HG03196 (cell line): Measurements from ENCODE around the gene ALAD.
"Not testable (repeated sequence)": the region's sequence is repeated elsewhere in the genome, so short reads cannot be mapped to it uniquely, and the experiment has no call there.

Experiments
- ATAC-seq: cut with Tn5 transposase; IDR thresholded peaks from one replicate; pipeline ENCODE4 v1.9.1; 2021; ENCODE audit not compliant: unreplicated experiment

Gene ALAD

DNA sequence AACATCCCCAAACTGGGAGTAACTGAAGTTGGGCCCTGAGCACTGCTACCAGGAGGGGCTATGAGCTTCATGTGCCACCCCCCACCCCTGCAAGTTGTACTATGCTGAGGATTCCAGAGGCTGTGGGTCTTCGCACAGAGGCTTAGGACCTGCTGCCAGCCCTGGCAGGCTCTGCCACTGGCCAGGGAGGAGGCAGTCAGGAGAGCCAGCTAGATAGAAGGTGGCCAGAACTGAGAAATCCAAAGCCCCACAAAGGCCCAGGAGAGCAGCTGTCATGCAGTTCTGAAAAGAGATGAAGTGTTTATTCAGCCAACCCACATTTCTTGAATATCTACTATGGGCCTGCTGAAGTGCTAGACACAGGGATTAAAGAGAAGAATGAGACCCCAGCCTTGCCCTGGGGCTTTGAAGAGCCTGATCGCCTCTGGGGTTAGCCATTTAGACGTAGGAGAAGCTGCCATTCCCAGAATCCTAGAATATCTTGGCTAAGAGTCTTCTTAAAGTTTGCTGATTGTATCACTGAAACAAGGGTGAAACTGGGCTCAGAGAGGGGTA lies 1.4 kb downstream of the ALAD start:
- no peak for ATAC-seq

DNA sequence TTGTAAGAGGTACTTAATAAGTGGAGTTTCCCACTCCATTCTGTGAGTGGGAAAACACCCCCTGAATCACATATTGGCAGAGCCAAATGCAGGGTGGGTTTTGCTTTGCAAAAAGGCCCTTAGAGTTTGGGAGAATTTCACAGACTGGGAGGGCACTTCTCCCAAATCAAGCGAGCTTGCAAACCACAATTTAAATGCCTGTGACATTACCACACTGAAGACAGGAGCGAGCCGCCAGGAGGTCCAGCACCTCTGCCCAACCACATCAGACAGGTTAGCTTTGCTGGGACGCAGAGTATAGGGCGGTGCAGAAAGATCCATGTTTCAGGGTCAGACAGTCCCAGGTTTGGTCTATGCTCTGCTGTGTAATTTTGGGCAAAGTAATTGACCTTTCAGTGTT lies 2.3 kb downstream of the ALAD start:
- ATAC-seq, result no peak

DNA sequence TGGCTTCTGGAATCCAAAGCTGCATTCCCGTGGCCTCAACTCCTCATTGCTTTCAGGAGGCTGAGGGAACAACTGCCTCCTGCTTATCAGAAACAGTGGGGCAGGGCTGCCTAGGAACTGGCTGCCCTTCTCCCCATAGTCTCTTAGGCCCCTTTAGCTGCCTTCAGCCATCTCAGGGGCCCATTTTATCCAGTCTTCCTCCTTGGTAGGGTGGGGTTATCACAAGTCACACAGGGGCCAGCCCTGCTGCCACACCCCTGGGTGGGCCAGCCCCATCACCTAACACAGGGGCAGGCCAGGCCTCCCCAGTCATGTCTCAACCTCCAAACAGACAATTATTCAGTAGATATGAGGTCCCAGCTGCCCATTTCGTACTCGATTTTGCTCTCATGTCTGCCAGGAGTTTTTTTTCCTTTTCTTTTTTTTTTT lies 3.9 kb downstream of the ALAD start:
- no peak for ATAC-seq

DNA sequence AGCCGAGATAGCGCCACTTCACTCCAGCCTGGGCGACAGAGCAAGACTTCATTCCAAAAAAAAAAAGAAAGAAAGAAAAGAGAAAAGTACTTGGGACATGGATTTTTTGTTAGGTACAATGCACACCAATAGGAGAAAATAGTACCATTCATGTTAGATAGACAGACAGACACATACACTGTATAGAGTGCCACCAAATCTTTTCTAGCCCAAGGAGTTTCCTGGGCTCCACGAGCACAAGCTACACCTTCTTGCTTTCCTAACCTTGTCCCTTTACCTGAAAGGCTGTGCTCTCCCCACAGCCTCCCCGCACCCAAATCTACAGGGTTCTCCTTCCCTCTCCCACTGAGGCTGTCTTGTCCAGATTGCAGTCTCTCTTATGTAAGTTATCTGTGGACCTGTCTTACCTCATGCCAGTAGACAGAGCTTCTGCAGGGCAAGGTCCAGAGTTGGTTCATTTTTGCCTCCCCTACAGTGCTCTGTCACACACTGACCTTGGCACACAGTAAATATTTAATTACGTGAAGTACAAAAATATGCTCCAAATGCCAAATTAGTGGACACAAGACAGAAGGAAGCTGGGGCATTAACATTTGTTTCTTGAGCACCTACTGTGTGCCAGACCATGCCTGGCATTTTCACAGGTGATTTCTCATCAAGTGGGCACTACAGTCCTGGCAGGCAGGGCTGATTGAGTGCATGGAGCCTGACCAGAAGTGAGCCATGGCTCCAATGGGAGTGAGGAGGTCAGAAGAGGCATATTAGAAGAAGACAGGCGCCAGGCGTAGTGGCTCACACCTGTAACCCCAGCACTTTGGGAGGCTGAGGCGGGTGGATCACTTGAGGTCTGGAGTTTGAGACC lies 5.9 kb downstream of the ALAD start:
- ATAC-seq, result no peak

DNA sequence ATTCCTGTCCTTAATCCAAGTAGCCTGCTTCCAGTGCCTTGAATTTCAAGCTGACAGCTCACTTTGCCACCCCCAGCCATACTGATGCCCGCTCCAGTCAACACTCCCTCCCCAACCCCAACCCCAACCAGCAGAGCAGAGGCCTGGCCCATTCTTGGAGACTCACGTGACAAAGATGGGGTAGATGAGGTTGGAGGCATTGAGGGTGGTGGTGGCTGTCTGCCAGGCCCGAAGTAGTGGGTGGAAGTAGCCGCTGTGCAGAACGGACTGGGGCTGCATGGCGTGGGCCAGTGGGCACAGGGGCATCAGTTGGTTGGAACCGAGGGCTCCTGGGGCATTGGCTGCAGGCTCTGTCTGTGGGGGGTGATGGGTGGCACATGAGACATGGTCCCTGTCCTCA lies 7.8 kb downstream of the ALAD start:
- ATAC-seq, result no peak

DNA sequence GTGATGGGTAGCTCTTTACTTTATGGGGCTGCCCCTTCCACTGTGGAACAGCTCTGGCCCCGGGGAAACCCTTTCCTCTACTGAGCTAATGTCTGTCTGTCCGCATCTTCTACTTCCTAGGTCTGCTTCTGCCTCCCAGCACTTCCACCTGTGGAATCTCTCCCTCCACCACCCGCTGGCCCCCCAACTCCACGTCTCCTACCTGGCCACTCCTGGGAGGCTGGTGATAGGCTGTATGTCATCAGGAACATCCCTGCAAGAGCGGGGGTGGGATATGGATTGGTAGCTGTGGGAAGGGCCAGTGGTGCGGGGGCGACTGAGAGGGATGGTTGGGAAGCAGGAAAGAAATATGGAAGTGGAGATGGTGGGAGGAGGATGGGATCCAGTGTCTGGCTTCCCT lies 9.2 kb downstream of the ALAD start:
- ATAC-seq, result no peak

DNA sequence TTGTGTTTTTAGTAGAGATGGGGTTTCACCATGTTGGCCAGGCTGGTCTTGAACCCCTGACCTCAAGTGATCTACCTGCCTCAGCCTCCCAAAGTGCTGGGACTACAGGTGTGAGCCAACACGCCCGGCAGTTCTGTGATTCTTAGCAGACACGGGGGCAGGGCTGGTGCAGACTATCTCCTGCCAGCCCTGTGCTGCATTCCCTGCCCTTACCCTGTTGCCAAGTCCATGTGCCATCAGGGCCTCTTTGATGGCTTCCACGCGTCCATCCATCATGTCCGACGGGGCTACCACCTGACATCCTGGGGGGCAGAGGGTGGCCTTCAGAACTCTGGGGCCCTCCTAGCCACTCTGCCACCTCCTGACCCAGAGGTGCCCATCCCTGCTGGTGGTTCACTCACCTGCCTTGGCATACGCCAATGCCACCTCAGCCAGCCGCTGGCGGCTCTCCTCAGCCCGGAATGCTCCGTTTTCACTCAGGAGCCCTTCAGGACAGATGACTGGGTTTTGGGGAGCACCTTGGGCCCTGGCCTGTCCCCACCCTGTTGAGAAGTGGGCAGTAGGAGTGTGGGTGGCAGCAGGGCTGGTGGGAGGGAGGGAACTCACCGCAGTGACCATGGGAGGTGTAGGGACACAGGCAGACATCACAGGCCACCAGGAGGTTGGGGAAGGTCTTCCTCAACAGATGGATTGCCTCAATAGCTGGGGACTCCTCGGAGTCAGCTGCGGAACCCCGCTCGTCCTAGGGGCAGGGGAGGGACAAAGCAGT lies 10.7 kb downstream of the ALAD start:
- ATAC-seq, result no peak

DNA sequence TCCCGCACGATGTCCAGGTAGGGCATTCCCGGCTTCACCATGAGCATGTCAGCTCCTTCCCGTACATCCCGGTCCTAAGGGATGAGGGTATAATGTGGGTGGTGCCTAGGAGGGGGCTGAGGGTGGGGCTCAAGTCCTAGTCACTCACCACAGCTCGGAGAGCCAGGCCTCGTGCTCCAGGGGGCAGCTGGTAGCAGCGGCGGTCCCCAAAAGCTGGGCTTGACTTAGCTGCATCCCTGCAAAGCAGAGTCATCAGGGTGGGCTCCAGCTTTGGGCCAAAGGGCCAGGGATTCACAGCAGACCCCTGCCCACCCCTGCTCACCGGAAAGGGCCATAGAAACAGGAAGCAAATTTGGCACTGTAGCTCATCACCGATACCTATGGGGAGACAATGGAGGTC lies 11.6 kb downstream of the ALAD start:
- ATAC-seq, result no peak

DNA sequence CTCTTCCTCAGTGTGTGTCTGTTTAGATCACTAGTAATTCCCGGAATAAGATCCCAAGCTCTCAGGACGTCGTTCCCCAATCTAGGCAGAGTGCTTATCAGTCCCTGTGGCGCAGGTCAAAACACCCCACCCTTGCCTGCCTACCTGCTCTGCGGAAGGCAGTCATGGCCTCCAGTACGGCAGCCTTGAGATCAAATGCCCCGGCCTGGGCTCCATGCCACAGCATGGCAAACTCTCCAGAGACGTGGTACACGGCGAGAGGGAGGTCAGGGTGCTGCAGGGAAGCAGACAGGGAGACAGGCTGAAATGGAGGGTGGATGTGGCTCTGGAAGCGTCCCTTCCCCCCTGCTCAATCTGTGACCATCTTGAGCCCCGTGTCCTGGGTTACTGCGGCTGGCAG lies 12.3 kb downstream of the ALAD start:
- no peak for ATAC-seq

DNA sequence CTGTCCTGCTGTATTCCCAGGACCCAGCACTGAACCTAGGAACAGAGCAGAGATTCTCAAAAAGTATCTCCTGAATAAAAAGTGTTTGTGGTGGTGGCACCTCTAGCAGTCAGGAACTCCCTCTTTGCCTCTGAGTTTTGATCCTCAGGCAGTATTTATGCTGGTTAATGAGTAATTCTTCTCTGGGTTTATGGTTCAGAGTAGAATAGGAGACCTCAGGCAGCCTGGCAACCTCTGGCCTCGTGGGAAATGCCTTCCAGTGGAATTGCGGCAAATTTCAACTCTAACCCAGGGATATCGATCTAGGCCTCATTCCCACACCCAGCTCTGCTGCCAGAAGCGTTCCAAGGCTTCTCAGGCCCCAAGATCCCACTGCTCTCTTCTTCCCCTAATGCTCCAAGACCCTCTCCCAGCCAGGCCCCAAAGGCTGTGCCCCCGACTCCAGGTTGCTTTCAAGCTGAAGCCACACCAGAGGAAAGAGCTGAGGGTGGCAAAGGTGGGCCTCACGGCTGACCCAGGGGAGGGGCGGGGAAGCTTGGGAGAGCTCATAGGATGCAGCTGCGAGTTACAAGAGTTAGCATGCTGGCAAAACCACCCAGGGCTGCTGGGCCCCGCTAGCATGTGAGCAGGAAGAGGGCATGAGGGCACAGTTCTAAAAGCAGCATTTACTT lies 13.4 kb downstream of the ALAD start:
- no peak for ATAC-seq

DNA sequence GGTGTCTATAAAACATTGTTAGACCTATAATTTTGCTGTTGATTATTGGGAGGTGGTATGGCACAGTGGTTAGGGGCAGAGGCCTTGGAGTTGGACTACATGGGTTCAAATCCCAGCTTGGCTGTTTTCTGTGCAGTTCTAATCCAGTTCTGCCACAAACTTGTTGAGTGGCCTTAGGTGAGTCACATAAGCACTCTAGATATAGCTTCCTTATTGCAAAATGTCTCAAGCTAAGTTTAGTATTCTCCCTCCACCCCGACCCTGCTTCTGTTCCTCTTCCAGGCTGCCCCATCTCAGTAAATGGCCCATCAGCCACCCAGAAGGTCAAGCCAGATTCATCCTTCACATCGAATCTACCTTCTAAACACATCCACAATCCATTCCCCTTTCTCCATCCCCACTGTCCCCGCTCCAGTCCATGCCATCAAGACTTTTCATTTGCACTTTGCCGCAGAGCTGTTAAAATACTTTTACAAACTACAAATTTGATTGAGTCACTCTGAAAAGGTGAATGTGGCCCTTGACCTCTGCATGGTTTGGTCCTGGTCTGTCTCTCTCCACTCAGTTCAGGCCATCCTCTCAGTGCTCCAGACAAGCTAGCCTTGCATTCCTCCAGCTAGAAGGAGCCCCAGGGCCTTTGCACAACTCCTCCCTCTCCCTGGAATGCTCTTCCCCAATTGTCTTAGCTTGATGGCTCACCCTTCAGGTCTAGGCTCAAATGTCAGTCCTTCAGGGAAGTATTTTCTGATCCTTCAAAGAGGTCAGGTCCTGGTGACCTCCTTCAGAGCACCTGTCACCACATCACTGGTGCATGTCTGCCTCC lies 14.3 kb downstream of the ALAD start:
- ATAC-seq, result no peak

DNA sequence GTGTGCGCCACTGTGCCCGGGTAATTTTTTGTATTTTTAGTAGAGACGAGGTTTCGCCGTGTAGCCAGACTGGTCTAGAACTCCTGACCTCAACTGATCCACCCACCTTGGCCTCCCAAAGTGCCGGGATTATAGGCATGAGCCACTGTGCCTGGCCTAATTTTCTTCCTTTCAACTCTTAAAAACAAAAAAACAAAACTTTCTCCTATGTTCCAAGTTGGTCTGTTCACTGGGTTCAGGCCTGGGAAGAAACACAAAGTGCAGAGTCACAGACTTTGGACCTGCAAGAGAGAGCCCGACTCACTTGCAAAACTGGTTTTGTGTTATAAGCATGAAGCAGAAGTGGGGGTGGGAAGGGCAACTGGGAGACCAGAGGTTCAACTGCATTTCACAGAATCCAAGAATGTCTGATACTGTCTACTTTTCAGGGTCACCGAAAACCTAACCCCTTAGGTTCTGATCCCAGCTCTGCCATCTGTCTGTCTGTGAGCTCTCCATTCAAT lies 19.1 kb downstream of the ALAD start:
- no peak for ATAC-seq

DNA sequence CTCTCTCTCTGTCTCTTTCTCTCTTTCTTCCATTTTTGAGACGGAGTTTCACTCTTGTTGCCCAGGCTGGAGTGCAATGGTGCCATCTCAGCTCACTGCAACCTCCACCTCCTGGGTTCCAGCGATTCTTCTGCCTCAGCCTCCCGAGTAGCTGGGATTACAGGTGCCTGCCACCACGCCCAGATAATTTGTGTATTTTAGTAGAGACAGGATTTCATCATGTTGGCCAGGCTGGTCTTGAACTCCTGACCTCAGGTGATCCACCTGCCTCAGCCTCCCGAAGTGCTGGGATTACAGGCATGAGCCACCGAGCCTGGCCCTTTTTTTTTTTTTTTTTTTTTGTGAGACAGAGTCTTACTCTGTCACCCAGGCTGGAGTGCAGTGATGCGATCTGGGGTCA lies 19.6 kb downstream of the ALAD start:
- not testable (repeated sequence) for ATAC-seq

DNA sequence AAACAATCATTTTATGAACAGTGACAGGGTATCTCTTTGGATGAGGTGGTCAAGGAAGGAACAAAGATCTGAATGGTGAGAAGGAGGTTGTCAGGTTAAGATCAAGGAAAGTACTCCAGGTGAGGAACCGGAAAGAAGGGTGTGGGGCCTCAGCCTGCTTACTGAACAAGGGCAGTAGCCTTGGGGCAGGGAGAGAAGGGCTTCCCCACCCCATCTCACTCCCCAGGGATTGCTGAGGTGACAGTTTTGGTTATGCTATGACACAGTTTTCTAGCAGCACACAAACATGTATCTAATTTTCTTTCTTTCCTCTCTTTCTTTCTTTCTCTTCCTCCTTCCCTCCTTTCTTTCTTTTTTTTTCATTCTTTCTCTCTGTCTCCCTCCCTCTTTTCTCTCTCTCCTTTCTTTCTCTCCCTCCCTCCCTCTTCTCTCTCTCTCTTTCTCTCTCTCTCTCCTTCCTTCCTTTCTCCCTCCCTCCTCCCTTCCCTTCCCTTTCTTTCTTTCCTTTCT lies 20.2 kb downstream of the ALAD start:
- ATAC-seq, result peak; percentile 50

DNA sequence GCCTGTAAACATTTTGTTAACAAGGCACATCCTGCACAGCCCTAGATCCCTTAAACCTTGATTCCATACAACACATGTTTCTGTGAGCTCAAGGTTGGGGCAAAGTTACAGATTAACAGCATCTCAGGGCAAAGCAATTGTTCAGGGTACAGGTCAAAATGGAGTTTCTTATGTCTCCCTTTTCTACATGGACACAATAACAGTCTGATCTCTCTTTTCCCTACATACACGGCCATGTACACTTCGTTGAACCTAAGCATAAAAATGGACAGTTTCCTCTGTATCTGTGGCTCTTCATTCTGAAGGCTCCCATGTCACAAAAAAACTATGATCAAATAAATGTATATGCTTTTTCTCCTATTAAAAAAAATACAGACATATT lies 21.3 kb downstream of the ALAD start:
- ATAC-seq, result not testable (repeated sequence)

DNA sequence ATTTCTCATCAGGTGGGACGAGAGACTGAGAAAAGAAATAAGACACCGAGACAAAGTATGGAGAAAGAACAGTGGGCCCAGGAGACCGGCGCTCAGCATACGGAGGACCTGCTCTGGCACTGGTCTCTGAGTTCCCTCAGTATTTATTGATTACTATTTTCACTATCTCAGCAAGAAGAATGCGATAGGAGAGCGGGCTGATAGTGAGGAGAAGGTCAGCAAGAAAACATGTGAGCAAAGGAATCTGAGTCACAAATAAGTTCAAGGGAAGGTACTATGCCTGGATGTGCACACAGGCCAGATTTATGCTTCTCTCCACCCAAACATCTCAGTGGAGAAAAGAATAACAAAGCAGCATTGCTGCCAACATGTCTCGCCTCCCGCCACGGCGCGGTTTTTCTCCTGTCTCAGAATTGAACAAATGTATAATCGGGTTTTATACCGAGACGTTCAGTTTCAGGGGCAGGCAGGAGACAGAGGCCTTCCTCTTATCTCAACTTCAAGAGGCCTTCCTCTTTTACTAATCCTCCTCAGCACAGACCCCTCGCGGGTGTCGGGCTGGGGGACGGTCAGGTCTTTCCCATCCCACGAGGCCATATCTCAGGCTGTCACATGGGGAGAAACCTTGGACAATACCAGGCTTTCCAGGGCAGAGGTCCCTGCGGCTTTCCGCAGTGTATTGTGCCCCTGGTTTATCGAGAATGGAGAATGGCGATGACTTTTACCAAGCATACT lies 21.8 kb downstream of the ALAD start:
- ATAC-seq, result not testable (repeated sequence)

DNA sequence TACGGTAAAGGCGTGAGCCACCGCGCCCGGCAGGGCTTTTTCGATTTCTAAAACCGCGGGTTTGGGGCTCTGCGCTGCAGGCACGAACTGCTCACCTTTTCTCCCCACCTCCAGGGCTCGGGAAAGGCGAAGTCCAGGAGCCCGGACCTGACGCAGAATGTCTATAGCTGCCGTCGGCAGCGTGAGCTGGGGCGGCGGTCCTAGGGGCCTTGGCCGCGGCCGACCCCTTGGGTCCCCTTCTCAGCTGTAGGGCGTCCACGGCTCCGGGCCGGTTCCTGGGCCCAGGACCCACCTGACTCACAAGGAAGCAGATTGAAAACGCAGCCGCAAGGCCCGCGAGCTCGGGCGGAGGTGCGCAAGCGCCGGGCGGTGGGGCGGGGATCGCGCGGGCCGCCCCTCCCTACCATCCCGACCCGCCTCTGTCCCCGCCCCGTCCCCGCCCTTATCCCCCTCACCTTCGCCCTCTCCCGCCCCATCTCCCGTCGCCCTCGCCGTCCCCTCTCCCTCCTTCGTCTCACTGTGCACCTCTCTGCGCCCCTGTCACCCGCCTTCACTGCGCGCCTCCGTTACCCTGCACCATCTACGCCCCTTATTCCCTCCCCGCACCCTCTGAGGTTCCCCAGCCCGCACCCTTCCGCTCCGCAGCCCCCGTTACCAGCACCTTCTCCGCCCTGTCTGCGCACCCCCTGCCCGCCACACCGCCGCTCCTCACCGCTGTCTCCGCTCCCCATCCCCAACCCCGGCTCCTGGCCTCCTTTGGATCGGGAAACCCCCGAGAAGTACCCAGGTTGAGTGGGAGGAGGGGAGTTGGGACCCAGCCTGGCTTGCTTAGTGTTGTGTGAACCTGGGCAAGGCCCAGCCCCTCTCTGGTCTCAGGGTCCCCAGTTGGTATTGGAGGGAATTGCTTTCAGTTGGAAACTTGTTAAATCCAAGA lies 24.2 kb downstream of the ALAD start, which contains the start of gene HDHD3:
Gene HDHD3 (minus strand): TSS at position 353 of the 934 bp plus-strand sequence. CDS start 2,632 bp downstream, outside the sequence.
- ATAC-seq, result peak; percentile 77
